GM18873 (cell line): Measurements from ENCODE around the gene ASTN2.
"Not testable (repeated sequence)": the region's sequence is repeated elsewhere in the genome, so short reads cannot be mapped to it uniquely, and the experiment has no call there.

Experiments
- ATAC-seq: cut with Tn5 transposase; IDR thresholded peaks from one replicate; pipeline ENCODE4 v1.9.1; 2021; ENCODE audit warnings: mild to moderate bottlenecking, moderate library complexity, moderate number of reproducible peaks; ENCODE audit not compliant: unreplicated experiment, low FRiP score

Gene ASTN2

GRCh38 chr9:116844621-116845020, 570.2 kb downstream of the ASTN2 start:
- ATAC-seq = no peak

- no peak for ATAC-seq
These were observed 570.8 kb downstream of the ASTN2 start for GRCh38 chr9:116843863-116844620.

- ATAC-seq = no peak
These were observed 572.2 kb downstream of the ASTN2 start for GRCh38 chr9:116842658-116843057.

- not testable (repeated sequence) for ATAC-seq
These were observed 576.4 kb downstream of the ASTN2 start for GRCh38 chr9:116838468-116838867.

- no peak for ATAC-seq
These were observed 577.6 kb downstream of the ASTN2 start for GRCh38 chr9:116837018-116837989.

- ATAC-seq = not testable (repeated sequence)
These were observed 584.5 kb downstream of the ASTN2 start for GRCh38 chr9:116830321-116830720.

- no peak for ATAC-seq
These were observed 593.1 kb downstream of the ASTN2 start for GRCh38 chr9:116821633-116822229.

GRCh38 chr9:116819116-116819515, 595.7 kb downstream of the ASTN2 start:
- no peak for ATAC-seq

- no peak for ATAC-seq
These were observed 597.1 kb downstream of the ASTN2 start for GRCh38 chr9:116817762-116818161.

- no peak for ATAC-seq
These were observed 598.4 kb downstream of the ASTN2 start for GRCh38 chr9:116816484-116816883.

- ATAC-seq = no peak
These were observed 599.0 kb downstream of the ASTN2 start for GRCh38 chr9:116815835-116816234.

- no peak for ATAC-seq
These were observed 601.9 kb downstream of the ASTN2 start for GRCh38 chr9:116813031-116813300.

GRCh38 chr9:116812231-116813030, 602.4 kb downstream of the ASTN2 start:
- no peak for ATAC-seq

GRCh38 chr9:116809656-116810055, 605.2 kb downstream of the ASTN2 start:
- no peak for ATAC-seq

GRCh38 chr9:116806075-116806474, 608.8 kb downstream of the ASTN2 start:
- ATAC-seq = no peak

GRCh38 chr9:116800885-116801284, 614.0 kb downstream of the ASTN2 start:
- ATAC-seq = no peak

- ATAC-seq = no peak
These were observed 614.8 kb downstream of the ASTN2 start for GRCh38 chr9:116800074-116800473.

- ATAC-seq = no peak
These were observed 616.3 kb downstream of the ASTN2 start for GRCh38 chr9:116798521-116798920.

GRCh38 chr9:116797276-116797675, 617.6 kb downstream of the ASTN2 start:
- no peak for ATAC-seq

- ATAC-seq = no peak
These were observed 618.2 kb downstream of the ASTN2 start for GRCh38 chr9:116796669-116797068.
